KMS-11 (cell line): ENCODE results near the gene FECH.
A peak's percentile ranks its signal among the peaks of the same experiment; 100 is the strongest.

Experiments
- H2AFZ ChIP-seq: fragments of 200-600 bp; sonication (generic); 2 replicates; pipeline ENCODE4 v1.6.1; 2016; ENCODE audit warnings: antibody characterized with exemption, mixed run types, low read depth
- H3K27ac ChIP-seq: fragments of 200-600 bp; sonication (generic); 2 replicates; pipeline ENCODE4 v1.6.1; 2016; ENCODE audit warnings: mild to moderate bottlenecking, mixed run types
- H3K27me3 ChIP-seq: fragments of 200-600 bp; sonication (generic); 2 replicates; pipeline ENCODE4 v1.6.1; 2017; ENCODE audit warnings: mild to moderate bottlenecking, low read depth, mixed run types, moderate library complexity; ENCODE audit not compliant: insufficient read depth
- H3K36me3 ChIP-seq: fragments of 200-600 bp; sonication (generic); 2 replicates; pipeline ENCODE4 v1.6.1; 2017; ENCODE audit warnings: mild to moderate bottlenecking, mixed run types; ENCODE audit not compliant: insufficient read depth
- H3K4me1 ChIP-seq: fragments of 200-600 bp; sonication (generic); 2 replicates; pipeline ENCODE4 v1.6.1; 2016; ENCODE audit warnings: mild to moderate bottlenecking, low read depth, mixed run types; ENCODE audit not compliant: poor library complexity, severe bottlenecking
- H3K4me2 ChIP-seq: fragments of 200-600 bp; sonication (generic); 2 replicates; pipeline ENCODE4 v1.7.0; 2016; ENCODE audit warnings: mild to moderate bottlenecking, mixed run types
- H3K4me3 ChIP-seq: fragments of 200-600 bp; sonication (generic); IDR thresholded peaks from 2 replicates; pipeline ENCODE4 v1.6.1; 2017; ENCODE audit warnings: low read depth, low read length, mixed read lengths; ENCODE audit not compliant: insufficient read depth
- H3K79me2 ChIP-seq: fragments of 200-600 bp; sonication (generic); 2 replicates; pipeline ENCODE4 v1.6.1; 2016; ENCODE audit warnings: low read depth, mixed run types; ENCODE audit not compliant: insufficient read depth
- H3K9ac ChIP-seq: fragments of 200-600 bp; sonication (generic); 2 replicates; pipeline ENCODE4 v1.6.1; 2016; ENCODE audit warnings: mild to moderate bottlenecking, mixed run types
- H4K20me1 ChIP-seq: fragments of 200-600 bp; sonication (generic); 2 replicates; pipeline ENCODE4 v1.6.1; 2016; ENCODE audit warnings: mild to moderate bottlenecking, mixed run types; ENCODE audit not compliant: insufficient read depth
- TF ChIP-seq, protein P1 (sequence below): fragments of 200-600 bp; sonication (generic); conservative IDR thresholded peaks from 2 replicates; pipeline ENCODE4 v1.6.1; 2017; ENCODE audit warnings: low read depth, mild to moderate bottlenecking, antibody characterized with exemption, low read length, moderate library complexity, mixed read lengths

FECH gene

GRCh38 chr18:57581301-57581934, 5.1 kb downstream of the FECH start:
- Histone ChIP-seq H3K27me3 (no peaks in the 10 kb centered on the region), H3K36me3 (no peaks in the 10 kb centered on the region), H3K4me2 (peak overlapping the region; percentile 45), H3K79me2 (no peaks in the 10 kb centered on the region), H3K27ac (peak overlapping the region; percentile 4; the same call in 1 of the 2 replicates), H3K4me1 (peaks cover 34% of the 10 kb centered on the region), H2AFZ (peak overlapping the region; percentile 7; the same call in 1 of the 2 replicates), H4K20me1 (no peaks in the 10 kb centered on the region), H3K9ac (no peak overlapping the region), H3K4me3 (no peak overlapping the region)
- TF ChIP-seq, protein P1, sequence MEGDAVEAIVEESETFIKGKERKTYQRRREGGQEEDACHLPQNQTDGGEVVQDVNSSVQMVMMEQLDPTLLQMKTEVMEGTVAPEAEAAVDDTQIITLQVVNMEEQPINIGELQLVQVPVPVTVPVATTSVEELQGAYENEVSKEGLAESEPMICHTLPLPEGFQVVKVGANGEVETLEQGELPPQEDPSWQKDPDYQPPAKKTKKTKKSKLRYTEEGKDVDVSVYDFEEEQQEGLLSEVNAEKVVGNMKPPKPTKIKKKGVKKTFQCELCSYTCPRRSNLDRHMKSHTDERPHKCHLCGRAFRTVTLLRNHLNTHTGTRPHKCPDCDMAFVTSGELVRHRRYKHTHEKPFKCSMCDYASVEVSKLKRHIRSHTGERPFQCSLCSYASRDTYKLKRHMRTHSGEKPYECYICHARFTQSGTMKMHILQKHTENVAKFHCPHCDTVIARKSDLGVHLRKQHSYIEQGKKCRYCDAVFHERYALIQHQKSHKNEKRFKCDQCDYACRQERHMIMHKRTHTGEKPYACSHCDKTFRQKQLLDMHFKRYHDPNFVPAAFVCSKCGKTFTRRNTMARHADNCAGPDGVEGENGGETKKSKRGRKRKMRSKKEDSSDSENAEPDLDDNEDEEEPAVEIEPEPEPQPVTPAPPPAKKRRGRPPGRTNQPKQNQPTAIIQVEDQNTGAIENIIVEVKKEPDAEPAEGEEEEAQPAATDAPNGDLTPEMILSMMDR, result no peak

DNA sequence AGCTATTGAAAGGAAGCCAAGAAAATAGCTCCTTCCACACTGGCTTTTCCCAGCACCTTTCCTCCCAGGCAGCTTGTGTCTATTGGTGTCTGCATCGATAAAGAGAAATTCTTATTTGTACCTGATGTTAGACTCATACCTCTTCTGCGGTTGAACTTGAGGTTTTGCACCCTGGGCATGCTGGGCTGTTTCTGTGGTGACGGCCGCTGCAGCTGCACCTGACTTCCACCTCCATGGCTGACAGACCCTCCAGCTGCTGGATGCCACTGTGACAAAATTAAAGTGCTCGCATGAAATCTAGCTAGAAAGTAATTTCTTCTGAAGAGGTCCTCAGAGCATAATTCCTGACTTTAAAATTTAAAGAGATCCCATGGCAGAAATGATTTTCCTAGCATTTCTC, 6.6 kb downstream of the FECH start:
- Histone ChIP-seq H3K4me2 (no peak overlapping the region), H3K4me1 (peaks cover 29% of the 10 kb centered on the region), H3K79me2 (no peaks in the 10 kb centered on the region), H3K27ac (no peak overlapping the region), H4K20me1 (no peaks in the 10 kb centered on the region), H3K36me3 (no peaks in the 10 kb centered on the region), H3K27me3 (no peaks in the 10 kb centered on the region), H2AFZ (no peak overlapping the region), H3K4me3 (no peak overlapping the region), H3K9ac (no peak overlapping the region)
- TF ChIP-seq, protein P1, result no peak

DNA sequence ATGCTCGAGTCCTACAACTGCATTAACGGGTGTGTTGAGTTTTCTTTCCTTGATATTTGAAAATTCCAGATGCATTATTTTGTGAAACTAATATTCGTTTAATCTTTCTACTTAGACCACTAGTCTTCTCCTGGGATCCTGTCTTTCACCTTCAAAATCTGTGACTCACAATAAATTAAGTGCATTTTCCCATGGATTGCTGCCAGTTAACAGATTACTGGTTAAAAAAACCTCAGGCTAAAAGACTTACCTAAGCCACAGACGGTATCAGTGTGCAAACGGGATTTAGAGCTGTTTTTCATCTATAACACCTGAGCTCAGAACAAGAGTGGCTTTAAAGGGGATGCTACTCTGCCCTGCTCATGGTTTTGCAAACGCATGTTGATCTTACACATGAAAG, 10.2 kb downstream of the FECH start:
- no peak overlapping the region for H2AFZ ChIP-seq
- no peak overlapping the region for H3K4me2 ChIP-seq
- H3K27me3 ChIP-seq, result no peaks in the 10 kb centered on the region
- TF ChIP-seq, protein P1, result no peak
- peaks cover 8% of the 10 kb centered on the region for H3K4me1 ChIP-seq
- no peak overlapping the region for H3K27ac ChIP-seq
- H3K9ac ChIP-seq, result no peak overlapping the region
- no peak overlapping the region for H3K4me3 ChIP-seq
- H4K20me1 ChIP-seq, result no peaks in the 10 kb centered on the region
- H3K79me2 ChIP-seq, result no peaks in the 10 kb centered on the region
- no peaks in the 10 kb centered on the region for H3K36me3 ChIP-seq

- H3K36me3 ChIP-seq, result no peaks in the 10 kb centered on the region
- H4K20me1 ChIP-seq, result no peaks in the 10 kb centered on the region
- no peak overlapping the region for H3K4me2 ChIP-seq
- no peak overlapping the region for H3K27ac ChIP-seq
- peaks cover under 1% of the 10 kb centered on the region for H3K4me1 ChIP-seq
- no peak overlapping the region for H2AFZ ChIP-seq
- TF ChIP-seq, protein P1, result no peak
- H3K9ac ChIP-seq, result no peak overlapping the region
- H3K4me3 ChIP-seq, result no peak overlapping the region
- H3K27me3 ChIP-seq, result no peaks in the 10 kb centered on the region
- no peaks in the 10 kb centered on the region for H3K79me2 ChIP-seq
Observed at GRCh38 chr18:57575542-57575941, 11.0 kb downstream of the FECH start.
